Mucosa of stomach (tissue), 1 donor: ENCODE data around the gene OR3A2.
"Not testable (repeated sequence)": the region's sequence is repeated elsewhere in the genome, so short reads cannot be mapped to it uniquely, and the experiment has no call there.

Experiments used
- H3K27me3 ChIP-seq: one replicate; pipeline ENCODE4 v1.7.0; 2013; ENCODE audit warnings: mild to moderate bottlenecking, low read length; ENCODE audit not compliant: control insufficient read depth, insufficient read depth
- H3K36me3 ChIP-seq: one replicate; pipeline ENCODE4 v1.7.0; 2013; ENCODE audit warnings: low read length; ENCODE audit not compliant: control insufficient read depth, insufficient read depth
- H3K4me1 ChIP-seq: one replicate; pipeline ENCODE4 v1.7.0; 2013; ENCODE audit warnings: mild to moderate bottlenecking, low read length; ENCODE audit not compliant: control insufficient read depth, insufficient read depth
- H3K4me3 ChIP-seq: one replicate; pipeline ENCODE4 v1.7.0; 2013; ENCODE audit warnings: low read length
- H3K9ac ChIP-seq: one replicate; pipeline ENCODE4 v1.7.0; 2013; ENCODE audit warnings: mild to moderate bottlenecking, low read length, moderate library complexity
- H3K9me3 ChIP-seq: one replicate; pipeline ENCODE4 v1.7.0; 2013; ENCODE audit warnings: mild to moderate bottlenecking, low read length, moderate library complexity; ENCODE audit not compliant: control insufficient read depth
- donor health status: Pancreatic carcinoma.

Gene OR3A2

DNA sequence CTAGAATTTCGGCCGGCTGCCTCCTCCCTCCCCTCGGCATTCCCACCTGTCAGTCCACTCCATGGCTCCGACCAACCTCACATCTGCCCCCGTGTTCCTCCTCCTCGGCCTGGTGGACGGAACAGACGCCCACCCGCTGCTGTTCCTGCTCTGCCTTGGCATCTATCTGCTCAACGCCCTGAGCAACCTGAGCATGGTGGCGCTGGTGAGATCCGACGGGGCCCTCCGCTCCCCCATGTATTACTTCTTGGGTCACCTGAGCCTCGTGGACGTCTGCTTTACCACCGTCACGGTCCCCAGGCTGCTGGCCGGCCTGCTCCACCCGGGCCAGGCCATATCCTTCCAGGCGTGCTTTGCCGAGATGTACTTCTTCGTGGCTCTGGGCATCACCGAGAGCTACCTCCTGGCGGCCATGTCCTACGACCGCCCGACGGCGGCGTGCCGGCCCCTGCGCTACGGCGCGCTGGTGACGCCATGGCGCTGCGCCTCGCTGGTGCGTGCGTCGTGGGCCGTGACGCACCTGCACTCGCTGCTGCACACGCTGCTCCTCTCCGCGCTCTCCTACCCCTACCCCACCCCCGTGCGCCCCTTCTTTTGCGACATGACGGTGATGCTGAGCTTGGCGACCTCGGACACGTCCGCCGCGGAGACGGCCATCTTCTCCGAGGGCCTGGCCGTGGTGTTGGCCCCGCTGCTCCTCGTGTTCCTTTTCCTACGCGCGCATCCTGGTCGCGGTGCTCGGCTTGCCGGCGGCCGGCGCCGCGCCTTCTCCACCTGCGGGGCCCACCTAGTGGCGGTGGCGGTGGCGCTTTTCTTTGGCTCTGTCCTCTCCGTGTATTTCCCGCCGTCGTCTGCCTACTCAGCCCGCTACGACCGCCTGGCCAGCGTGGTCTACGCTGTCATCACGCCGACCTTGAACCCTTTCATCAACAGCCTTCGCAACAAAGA lies at the start of gene OR3A2:
OR3A2 (minus strand) TSS at position 440 of the 948 bp plus-strand sequence.
- Histone ChIP-seq H3K4me1 (no peaks in the 10 kb centered on the region), H3K36me3 (no peaks in the 10 kb centered on the region), H3K9me3 (no peaks in the 10 kb centered on the region), H3K27me3 (peaks cover 5% of the 10 kb centered on the region), H3K4me3 (no peak within 1 kb of the TSS), H3K9ac (no peak within 1 kb of the TSS)

DNA sequence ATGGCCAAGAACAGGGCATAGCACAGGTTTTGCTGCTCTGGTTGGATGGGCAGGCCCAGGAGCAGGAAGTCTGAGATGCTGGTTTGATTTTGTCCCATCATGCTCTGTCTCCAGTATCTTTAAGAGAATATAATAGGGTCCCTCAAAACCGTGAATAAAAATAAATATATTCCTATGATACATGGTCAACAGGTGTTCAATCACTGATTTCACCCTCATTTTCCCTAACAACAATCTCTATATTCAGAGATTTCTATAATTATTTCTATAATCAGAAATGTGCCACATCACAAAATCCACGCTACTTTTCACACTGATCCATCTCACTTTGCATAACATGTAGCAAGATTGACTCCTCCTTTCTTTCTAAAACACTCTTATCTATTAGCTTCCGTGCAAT lies 47.6 kb upstream of the OR3A2 start, which contains the start of gene OR1E2:
OR1E2 (minus strand) TSS at position 101 of the 400 bp plus-strand sequence; CDS start at position 101, 0 bp downstream.
- Histone ChIP-seq H3K36me3 (no peaks in the 10 kb centered on the region), H3K4me1 (no peaks in the 10 kb centered on the region), H3K27me3 (no peaks in the 10 kb centered on the region), H3K9me3 (no peaks in the 10 kb centered on the region), H3K4me3 (no peak within 1 kb of the TSS), H3K9ac (no peak within 1 kb of the TSS)

DNA sequence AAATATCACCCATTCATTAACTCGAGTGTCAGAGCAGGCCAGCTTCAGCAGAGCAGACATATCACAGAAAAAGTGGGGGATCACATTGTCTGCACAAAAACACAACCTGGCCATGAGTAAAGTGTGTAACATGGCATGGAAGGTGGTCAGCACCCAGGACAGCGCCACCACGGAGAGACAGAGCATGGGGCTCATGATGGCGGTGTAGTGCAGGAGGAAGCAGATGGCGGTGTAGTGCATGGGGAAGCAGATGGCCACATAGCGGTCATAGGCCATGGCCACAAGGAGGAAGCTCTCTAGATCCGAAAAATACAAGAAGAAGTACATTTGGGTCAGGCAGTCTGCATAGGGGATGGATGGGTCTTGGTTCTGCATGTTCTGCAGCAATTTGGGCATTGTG lies 47.1 kb upstream of the OR3A2 start:
- H3K4me3 ChIP-seq, H3K36me3 ChIP-seq, H3K4me1 ChIP-seq: not testable (repeated sequence)

DNA sequence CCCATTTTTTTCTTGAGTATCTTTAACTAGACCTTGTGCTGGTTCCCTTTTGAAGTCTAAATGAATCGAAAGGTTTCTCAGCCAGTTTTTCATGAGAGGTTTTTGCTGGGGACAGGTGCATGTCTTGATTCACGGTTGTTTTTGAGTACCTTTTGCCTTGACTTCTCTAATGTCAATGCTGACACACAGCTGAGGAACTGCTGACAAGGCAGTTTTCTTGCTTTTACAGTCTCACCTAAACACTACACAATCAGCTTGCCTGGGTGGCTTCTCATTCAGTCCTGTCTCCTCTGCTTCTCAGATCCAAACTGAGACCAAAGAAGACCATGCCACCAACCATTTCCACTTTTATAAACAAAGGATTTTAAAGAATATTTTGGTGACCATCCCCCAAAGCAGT lies 32.1 kb upstream of the OR3A2 start:
- Histone ChIP-seq H3K27me3 (no peaks in the 10 kb centered on the region), H3K4me1 (no peaks in the 10 kb centered on the region), H3K9ac (no peak overlapping the region), H3K36me3 (no peaks in the 10 kb centered on the region), H3K4me3 (no peak overlapping the region), H3K9me3 (no peaks in the 10 kb centered on the region)

More for the DNA sequence above, 47.1 kb upstream of the OR3A2 start:
- H3K9ac ChIP-seq, H3K27me3 ChIP-seq, H3K9me3 ChIP-seq: not testable (repeated sequence)

DNA sequence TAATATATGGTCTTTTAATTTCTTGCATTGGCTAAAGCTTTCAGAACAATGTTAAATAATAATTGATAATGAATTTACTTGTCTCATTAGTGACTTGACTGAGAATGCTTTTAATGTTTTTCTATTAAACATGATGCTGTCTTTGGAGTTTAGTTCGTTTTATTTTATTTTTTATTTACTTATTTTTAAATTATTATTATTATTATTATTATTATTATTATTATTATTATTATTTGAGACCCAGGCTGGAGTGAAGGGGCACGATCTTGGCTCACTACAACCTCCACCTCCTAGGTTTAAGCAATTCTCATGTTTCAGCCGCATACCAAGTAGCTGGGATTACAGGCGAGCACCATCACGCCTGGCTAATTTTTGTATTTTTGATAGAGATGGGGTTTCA lies 29.5 kb upstream of the OR3A2 start:
- no peaks in the 10 kb centered on the region for H3K4me1 ChIP-seq
- H3K27me3 ChIP-seq: no peaks in the 10 kb centered on the region
- H3K9ac ChIP-seq: no peak overlapping the region
- H3K36me3 ChIP-seq: no peaks in the 10 kb centered on the region
- H3K4me3 ChIP-seq: no peak overlapping the region
- H3K9me3 ChIP-seq: no peaks in the 10 kb centered on the region

DNA sequence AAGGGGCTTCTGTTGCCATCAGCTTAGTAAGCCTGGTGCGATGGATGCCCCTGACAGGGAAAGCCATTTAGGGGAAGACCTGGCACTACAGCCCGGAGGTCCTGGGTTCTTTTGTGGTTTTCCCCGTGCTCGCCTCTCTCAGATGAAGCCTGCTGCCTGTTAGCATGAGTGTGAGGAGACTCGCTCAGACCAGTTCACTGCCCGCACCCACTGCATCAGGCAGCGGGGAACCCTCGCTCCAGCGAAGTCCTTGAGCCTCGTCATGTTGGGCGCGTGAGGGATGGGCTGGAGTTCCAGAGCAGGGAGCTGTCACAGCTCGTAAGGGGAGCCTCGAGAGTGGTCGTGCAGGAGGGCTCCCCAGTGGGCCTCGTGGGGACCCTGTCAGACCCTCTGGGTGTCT lies 26.1 kb upstream of the OR3A2 start:
- not testable (repeated sequence) for H3K4me1 ChIP-seq, H3K9ac ChIP-seq, H3K4me3 ChIP-seq, H3K36me3 ChIP-seq, H3K27me3 ChIP-seq, H3K9me3 ChIP-seq

DNA sequence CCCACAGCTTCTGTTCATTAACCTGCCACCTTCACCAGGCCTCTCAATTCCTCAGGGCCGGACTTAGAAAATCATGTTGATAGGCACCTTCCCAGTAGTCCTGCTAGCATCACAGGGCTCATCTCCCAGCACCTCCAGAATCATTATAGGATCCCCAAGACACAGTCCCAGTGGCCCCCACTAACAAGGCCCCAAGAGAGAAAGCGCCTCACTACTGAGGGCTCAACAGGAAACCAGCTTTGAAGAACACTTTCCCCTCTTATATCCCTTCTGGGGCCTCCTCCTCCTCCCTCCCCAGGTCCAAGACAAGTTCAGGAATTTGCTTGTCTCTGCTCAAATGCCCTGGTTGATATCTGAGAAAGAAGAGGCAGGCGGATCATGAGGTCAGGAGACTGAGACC lies 25.0 kb upstream of the OR3A2 start, which contains the start of gene OR3A3:
OR3A3 (plus strand) TSS at position 301 of the 400 bp plus-strand sequence.
- no peaks in the 10 kb centered on the region for H3K9me3 ChIP-seq
- H3K4me3 ChIP-seq: no peak within 1 kb of the TSS
- H3K27me3 ChIP-seq: no peaks in the 10 kb centered on the region
- no peaks in the 10 kb centered on the region for H3K36me3 ChIP-seq
- no peak within 1 kb of the TSS for H3K9ac ChIP-seq
- no peaks in the 10 kb centered on the region for H3K4me1 ChIP-seq

DNA sequence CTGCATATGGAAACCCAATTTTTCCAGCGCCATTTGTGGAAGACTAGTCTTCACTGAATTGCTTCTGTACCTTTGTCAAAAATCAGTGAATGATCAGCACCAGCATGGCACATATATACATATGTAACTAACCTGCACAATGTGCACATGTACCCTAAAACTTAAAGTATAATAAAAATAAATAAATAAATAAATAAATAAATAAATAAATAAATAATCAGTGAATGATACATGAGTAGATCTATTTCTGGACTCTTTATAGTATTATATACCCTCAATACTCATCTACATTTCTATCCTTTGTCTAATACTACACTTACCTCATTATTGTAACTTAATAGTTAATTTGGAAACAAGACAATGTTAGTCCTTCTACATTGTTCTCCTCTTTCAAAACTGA lies 17.7 kb upstream of the OR3A2 start:
- not testable (repeated sequence) for H3K4me1 ChIP-seq, H3K9me3 ChIP-seq, H3K4me3 ChIP-seq, H3K9ac ChIP-seq, H3K27me3 ChIP-seq, H3K36me3 ChIP-seq

DNA sequence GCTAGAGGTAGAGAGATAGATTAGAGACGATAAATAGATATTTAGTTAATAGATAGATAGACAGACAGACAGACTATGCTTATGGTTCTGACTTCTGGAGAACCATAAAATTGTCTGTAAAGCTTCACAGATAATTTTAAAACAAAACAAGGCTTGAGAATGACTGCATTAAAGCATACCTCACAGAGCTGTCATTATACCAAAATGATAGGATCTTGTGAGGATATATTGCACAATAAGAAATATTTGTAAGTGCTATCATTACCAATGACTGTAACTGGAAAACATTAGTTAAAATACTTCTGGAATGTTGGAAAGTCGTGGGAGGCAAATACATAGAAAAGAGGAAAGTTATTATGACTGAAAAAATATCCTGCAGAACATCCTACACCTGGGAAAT lies 15.7 kb upstream of the OR3A2 start:
- H3K9me3 ChIP-seq: no peaks in the 10 kb centered on the region
- no peak overlapping the region for H3K9ac ChIP-seq
- H3K4me1 ChIP-seq: no peaks in the 10 kb centered on the region
- H3K27me3 ChIP-seq: no peaks in the 10 kb centered on the region
- H3K4me3 ChIP-seq: no peak overlapping the region
- no peaks in the 10 kb centered on the region for H3K36me3 ChIP-seq

DNA sequence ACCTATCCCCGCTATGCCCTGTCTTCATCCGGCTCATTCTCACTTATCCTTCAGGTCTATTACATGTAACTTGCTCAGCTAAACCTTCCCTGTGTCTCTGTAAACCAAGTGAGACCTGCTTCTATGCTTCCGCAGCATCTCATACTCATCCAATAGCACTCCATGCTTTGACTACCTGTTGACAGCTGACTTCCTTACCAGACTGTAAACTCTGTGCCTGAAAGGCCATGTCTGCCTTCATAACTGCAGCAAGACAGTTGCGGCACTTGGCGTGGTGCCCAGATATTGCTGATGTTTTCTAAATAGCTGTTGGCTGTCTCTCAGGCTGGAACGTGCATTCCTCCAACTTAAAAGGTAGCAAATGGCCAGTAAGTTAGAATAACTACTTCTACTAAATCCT lies 13.9 kb upstream of the OR3A2 start:
- no peak overlapping the region for H3K4me3 ChIP-seq
- no peaks in the 10 kb centered on the region for H3K27me3 ChIP-seq
- no peaks in the 10 kb centered on the region for H3K9me3 ChIP-seq
- no peak overlapping the region for H3K9ac ChIP-seq
- no peaks in the 10 kb centered on the region for H3K4me1 ChIP-seq
- H3K36me3 ChIP-seq: no peaks in the 10 kb centered on the region

DNA sequence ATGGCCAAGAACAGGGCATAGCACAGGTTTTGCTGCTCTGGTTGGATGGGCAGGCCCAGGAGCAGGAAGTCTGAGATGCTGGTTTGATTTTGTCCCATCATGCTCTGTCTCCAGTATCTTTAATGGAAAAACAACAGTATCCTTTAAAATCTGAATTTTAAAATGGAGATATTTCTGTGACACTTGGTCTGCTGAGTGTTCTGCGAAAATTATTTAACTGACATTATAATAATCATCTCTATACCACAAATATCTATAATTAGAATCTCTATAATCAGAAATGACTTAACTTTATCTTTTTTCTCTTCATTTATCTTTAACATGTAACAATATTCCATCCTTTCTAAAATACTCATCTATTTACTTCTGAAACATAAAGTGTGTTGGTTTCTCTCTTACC lies 12.2 kb upstream of the OR3A2 start, which contains the start of gene OR1E1:
OR1E1 (minus strand) TSS at position 101 of the 400 bp plus-strand sequence; CDS start at position 101, 0 bp downstream.
- no peaks in the 10 kb centered on the region for H3K9me3 ChIP-seq
- no peaks in the 10 kb centered on the region for H3K36me3 ChIP-seq
- no peaks in the 10 kb centered on the region for H3K4me1 ChIP-seq
- no peaks in the 10 kb centered on the region for H3K27me3 ChIP-seq
- no peak within 1 kb of the TSS for H3K4me3 ChIP-seq
- no peak within 1 kb of the TSS for H3K9ac ChIP-seq

DNA sequence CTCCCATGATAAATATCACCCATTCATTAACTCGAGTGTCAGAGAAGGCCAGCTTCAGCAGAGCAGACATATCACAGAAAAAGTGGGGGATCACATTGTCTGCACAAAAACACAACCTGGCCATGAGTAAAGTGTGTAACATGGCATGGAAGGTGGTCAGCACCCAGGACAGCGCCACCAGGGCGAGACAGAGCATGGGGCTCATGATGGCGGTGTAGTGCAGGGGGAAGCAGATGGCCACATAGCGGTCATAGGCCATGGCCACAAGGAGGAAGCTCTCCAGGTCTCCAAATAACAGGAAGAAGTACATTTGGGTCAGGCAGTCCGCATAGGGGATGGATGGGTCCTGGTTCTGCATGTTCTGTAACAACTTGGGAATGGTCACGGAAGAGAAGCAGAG lies 11.7 kb upstream of the OR3A2 start:
- H3K36me3 ChIP-seq, H3K27me3 ChIP-seq, H3K9me3 ChIP-seq, H3K9ac ChIP-seq, H3K4me1 ChIP-seq, H3K4me3 ChIP-seq: not testable (repeated sequence)
